NCI-H1105 (cell line): ENCODE measurements around the gene SNX30.

Experiments
- DNase-seq: peaks from one replicate; lab custom pipeline; 2025; lab: John Stamatoyannopoulos, UW

The SNX30 gene

GRCh38 chr9:112858005-112858404 is 107.4 kb downstream of the SNX30 start:
- no peak for DNase-seq

- no peak for DNase-seq
Measured at GRCh38 chr9:112858625-112859147, 108.1 kb downstream of the SNX30 start.

GRCh38 chr9:112860451-112860850 is 109.9 kb downstream of the SNX30 start:
- DNase-seq: no peak

GRCh38 chr9:112861155-112861554 is 110.6 kb downstream of the SNX30 start:
- no peak for DNase-seq

- DNase-seq: no peak
Measured at GRCh38 chr9:112861638-112862555, 111.3 kb downstream of the SNX30 start.

GRCh38 chr9:112863214-112863613 is 112.7 kb downstream of the SNX30 start:
- DNase-seq: no peak

GRCh38 chr9:112863746-112864145 is 113.2 kb downstream of the SNX30 start:
- no peak for DNase-seq

- DNase-seq: no peak
Measured at GRCh38 chr9:112864403-112864802, 113.8 kb downstream of the SNX30 start.

- DNase-seq: no peak
Measured at GRCh38 chr9:112864982-112865381, 114.4 kb downstream of the SNX30 start.

GRCh38 chr9:112866662-112867274 is 116.2 kb downstream of the SNX30 start:
- no peak for DNase-seq

GRCh38 chr9:112867275-112867991 is 116.9 kb downstream of the SNX30 start:
- DNase-seq: no peak

GRCh38 chr9:112868461-112868860 is 117.9 kb downstream of the SNX30 start:
- DNase-seq: no peak

GRCh38 chr9:112869041-112869529 is 118.5 kb downstream of the SNX30 start:
- no peak for DNase-seq

GRCh38 chr9:112869917-112870316 is 119.4 kb downstream of the SNX30 start:
- no peak for DNase-seq

- DNase-seq: no peak
Measured at GRCh38 chr9:112870556-112870955, 120.0 kb downstream of the SNX30 start.

GRCh38 chr9:112872019-112872418 is 121.5 kb downstream of the SNX30 start:
- DNase-seq: no peak

- no peak for DNase-seq
Measured at GRCh38 chr9:112873773-112874405, 123.3 kb downstream of the SNX30 start.

- no peak for DNase-seq
Measured at GRCh38 chr9:112878752-112879151, 128.2 kb downstream of the SNX30 start.

GRCh38 chr9:112880650-112881049 is 130.1 kb downstream of the SNX30 start:
- DNase-seq: no peak

- DNase-seq: no peak
Measured at GRCh38 chr9:112881331-112881730, 130.8 kb downstream of the SNX30 start.

- DNase-seq: no peak
Measured at GRCh38 chr9:112884101-112884500, 133.5 kb downstream of the SNX30 start.

- DNase-seq: no peak
Measured at GRCh38 chr9:112884721-112885120, 134.2 kb downstream of the SNX30 start.
